ENCODE measurements around the gene NTF3.

Gene NTF3

GRCh38 chr12:5537771-5538170, 105.9 kb downstream of the NTF3 start:
- TF ChIP-seq REST (IDR thresholded peaks at IDR 0.05; ENCODE audit: insufficient read depth in 1 of 2, low read depth in 2 of 2, low read length in 2 of 2) = no peak
- TF ChIP-seq SIN3A (IDR thresholded peaks at IDR 0.05; ENCODE audit: borderline replicate concordance, insufficient read depth, low read length) = no peak
- TF ChIP-seq POLR2AphosphoS5 (IDR thresholded peaks at IDR 0.05; ENCODE audit: low read depth, low read length) = no peak
- no peak for TF ChIP-seq TAF1 (IDR thresholded peaks at IDR 0.05; ENCODE audit: borderline replicate concordance, insufficient read depth, low read length)
- no peak for TF ChIP-seq FOXP2 (optimal IDR thresholded peaks at IDR 0.05; ENCODE audit: borderline replicate concordance, extremely low read depth, extremely low read length, insufficient read depth)

Data from PFSK-1 (cell line).